ENCODE measurements around the gene TMEM72. TPM values are rescaled to one million over a fixed set of nuclear protein-coding genes. Genes with fewer than 3 reads are reported as not detected.

Gene TMEM72
- polyA plus RNA-seq, 1 donor from 2014 or later = 1.4 TPM

DNA sequence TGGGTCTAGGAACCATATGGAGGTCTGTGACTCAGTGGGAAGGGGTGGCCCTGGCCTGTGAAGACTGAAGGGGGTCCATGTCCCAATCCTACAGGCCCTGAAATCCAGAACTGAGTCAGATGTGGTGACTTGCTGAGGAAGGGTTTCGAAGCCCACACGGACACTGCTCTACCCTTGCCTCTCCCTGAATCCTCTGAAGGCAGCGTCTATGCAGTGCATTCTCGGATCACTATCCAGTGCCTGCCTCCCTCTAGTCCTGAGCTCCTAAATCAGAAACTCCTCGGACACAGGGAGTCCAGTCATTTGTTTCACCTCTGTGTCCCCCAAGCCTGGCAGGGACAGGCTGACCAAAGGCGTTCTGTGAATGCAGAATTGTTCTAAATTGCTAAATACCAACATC lies 25.4 kb upstream of the TMEM72 start:
- Histone ChIP-seq H3K27ac (ENCODE audit: low read length) (no peak overlapping the region), H3K4me3 (ENCODE audit: low read length) (no peak overlapping the region), H4K20me1 (ENCODE audit: insufficient read depth) (no peaks in the 10 kb centered on the region), H3K79me2 (replicated peaks; ENCODE audit: insufficient read depth, low read length) (no peaks in the 10 kb centered on the region), H3K4me2 (ENCODE audit: low read length) (no peak overlapping the region), H2AFZ (ENCODE audit: low read depth, low read length) (no peak overlapping the region), H3K9me3 (ENCODE audit: low read length) (no peaks in the 10 kb centered on the region), H3K36me3 (ENCODE audit: insufficient read depth, low read length) (no peaks in the 10 kb centered on the region), H3K9me2 (ENCODE audit: insufficient read depth, low read length) (no peaks in the 10 kb centered on the region), H3F3A (ENCODE audit: insufficient read depth, low read length, poor library complexity, severe bottlenecking) (no peaks in the 10 kb centered on the region), H3K27me3 (ENCODE audit: insufficient read depth, low read depth, low read length) (no peaks in the 10 kb centered on the region), H3K9ac (ENCODE audit: low read length) (no peak overlapping the region)
- TF ChIP-seq EZH2 (IDR thresholded peaks at IDR 0.05; ENCODE audit: borderline replicate concordance, insufficient read depth, low read length, poor library complexity, severe bottlenecking) (no peak), POLR2AphosphoS5 (IDR thresholded peaks at IDR 0.05) (no peak), SMC3 (conservative IDR thresholded peaks at IDR 0.05; ENCODE audit: poor library complexity) (no peak), EP300 (conservative IDR thresholded peaks at IDR 0.05; ENCODE audit: poor library complexity, severe bottlenecking) (no peak), RAD21 (conservative IDR thresholded peaks at IDR 0.05) (no peak), TAF1 (IDR thresholded peaks at IDR 0.05; ENCODE audit: low read depth) (no peak), MXI1 (conservative IDR thresholded peaks at IDR 0.05; ENCODE audit: poor library complexity, severe bottlenecking) (no peak)
- TF ChIP-seq, protein P1, sequence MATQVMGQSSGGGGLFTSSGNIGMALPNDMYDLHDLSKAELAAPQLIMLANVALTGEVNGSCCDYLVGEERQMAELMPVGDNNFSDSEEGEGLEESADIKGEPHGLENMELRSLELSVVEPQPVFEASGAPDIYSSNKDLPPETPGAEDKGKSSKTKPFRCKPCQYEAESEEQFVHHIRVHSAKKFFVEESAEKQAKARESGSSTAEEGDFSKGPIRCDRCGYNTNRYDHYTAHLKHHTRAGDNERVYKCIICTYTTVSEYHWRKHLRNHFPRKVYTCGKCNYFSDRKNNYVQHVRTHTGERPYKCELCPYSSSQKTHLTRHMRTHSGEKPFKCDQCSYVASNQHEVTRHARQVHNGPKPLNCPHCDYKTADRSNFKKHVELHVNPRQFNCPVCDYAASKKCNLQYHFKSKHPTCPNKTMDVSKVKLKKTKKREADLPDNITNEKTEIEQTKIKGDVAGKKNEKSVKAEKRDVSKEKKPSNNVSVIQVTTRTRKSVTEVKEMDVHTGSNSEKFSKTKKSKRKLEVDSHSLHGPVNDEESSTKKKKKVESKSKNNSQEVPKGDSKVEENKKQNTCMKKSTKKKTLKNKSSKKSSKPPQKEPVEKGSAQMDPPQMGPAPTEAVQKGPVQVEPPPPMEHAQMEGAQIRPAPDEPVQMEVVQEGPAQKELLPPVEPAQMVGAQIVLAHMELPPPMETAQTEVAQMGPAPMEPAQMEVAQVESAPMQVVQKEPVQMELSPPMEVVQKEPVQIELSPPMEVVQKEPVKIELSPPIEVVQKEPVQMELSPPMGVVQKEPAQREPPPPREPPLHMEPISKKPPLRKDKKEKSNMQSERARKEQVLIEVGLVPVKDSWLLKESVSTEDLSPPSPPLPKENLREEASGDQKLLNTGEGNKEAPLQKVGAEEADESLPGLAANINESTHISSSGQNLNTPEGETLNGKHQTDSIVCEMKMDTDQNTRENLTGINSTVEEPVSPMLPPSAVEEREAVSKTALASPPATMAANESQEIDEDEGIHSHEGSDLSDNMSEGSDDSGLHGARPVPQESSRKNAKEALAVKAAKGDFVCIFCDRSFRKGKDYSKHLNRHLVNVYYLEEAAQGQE (IDR thresholded peaks at IDR 0.05; ENCODE audit: borderline replicate concordance) = no peak
- TF ChIP-seq, protein P2, sequence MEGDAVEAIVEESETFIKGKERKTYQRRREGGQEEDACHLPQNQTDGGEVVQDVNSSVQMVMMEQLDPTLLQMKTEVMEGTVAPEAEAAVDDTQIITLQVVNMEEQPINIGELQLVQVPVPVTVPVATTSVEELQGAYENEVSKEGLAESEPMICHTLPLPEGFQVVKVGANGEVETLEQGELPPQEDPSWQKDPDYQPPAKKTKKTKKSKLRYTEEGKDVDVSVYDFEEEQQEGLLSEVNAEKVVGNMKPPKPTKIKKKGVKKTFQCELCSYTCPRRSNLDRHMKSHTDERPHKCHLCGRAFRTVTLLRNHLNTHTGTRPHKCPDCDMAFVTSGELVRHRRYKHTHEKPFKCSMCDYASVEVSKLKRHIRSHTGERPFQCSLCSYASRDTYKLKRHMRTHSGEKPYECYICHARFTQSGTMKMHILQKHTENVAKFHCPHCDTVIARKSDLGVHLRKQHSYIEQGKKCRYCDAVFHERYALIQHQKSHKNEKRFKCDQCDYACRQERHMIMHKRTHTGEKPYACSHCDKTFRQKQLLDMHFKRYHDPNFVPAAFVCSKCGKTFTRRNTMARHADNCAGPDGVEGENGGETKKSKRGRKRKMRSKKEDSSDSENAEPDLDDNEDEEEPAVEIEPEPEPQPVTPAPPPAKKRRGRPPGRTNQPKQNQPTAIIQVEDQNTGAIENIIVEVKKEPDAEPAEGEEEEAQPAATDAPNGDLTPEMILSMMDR (IDR thresholded peaks at IDR 0.05; ENCODE audit: poor library complexity, severe bottlenecking) = no peak

DNA sequence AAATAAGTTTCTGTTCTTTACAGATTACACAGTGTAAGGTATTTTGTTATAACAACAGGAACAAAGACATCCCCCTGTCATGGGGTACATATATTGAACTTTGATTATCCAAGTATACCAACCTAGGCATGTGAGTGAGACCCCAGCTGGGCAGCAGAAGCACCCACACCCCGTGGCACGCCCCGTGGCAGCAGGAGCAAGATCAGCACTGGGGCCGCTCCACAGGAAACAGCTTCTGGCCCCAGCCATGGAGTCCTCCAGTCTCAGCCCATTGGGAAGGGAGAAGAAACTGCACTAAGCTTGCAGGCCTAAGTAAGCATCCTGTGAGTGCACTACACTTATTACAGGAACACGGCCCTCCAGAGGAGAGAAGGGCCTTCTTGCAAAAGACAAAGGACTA lies 24.2 kb upstream of the TMEM72 start:
- Histone ChIP-seq H3F3A (ENCODE audit: insufficient read depth, low read length, poor library complexity, severe bottlenecking) (no peaks in the 10 kb centered on the region), H3K27ac (ENCODE audit: low read length) (no peak overlapping the region), H4K20me1 (ENCODE audit: insufficient read depth) (no peaks in the 10 kb centered on the region), H2AFZ (ENCODE audit: low read depth, low read length) (no peak overlapping the region), H3K9me2 (ENCODE audit: insufficient read depth, low read length) (no peaks in the 10 kb centered on the region), H3K4me3 (ENCODE audit: low read length) (no peak overlapping the region), H3K9me3 (ENCODE audit: low read length) (no peaks in the 10 kb centered on the region), H3K36me3 (ENCODE audit: insufficient read depth, low read length) (no peaks in the 10 kb centered on the region), H3K4me2 (ENCODE audit: low read length) (no peak overlapping the region), H3K9ac (ENCODE audit: low read length) (no peak overlapping the region), H3K79me2 (replicated peaks; ENCODE audit: insufficient read depth, low read length) (no peaks in the 10 kb centered on the region), H3K27me3 (ENCODE audit: insufficient read depth, low read depth, low read length) (no peaks in the 10 kb centered on the region)
- no peak for TF ChIP-seq TAF1 (IDR thresholded peaks at IDR 0.05; ENCODE audit: low read depth)
- TF ChIP-seq MXI1 (conservative IDR thresholded peaks at IDR 0.05; ENCODE audit: poor library complexity, severe bottlenecking) = no peak
- TF ChIP-seq, protein P2 (IDR thresholded peaks at IDR 0.05; ENCODE audit: poor library complexity, severe bottlenecking) = no peak
- TF ChIP-seq SMC3 (conservative IDR thresholded peaks at IDR 0.05; ENCODE audit: poor library complexity) = no peak
- TF ChIP-seq POLR2AphosphoS5 (IDR thresholded peaks at IDR 0.05) = no peak
- TF ChIP-seq, protein P1 (IDR thresholded peaks at IDR 0.05; ENCODE audit: borderline replicate concordance) = no peak

Data from neural cell (in vitro differentiated cells).